ENCODE data around the gene THRSP.

DNA sequence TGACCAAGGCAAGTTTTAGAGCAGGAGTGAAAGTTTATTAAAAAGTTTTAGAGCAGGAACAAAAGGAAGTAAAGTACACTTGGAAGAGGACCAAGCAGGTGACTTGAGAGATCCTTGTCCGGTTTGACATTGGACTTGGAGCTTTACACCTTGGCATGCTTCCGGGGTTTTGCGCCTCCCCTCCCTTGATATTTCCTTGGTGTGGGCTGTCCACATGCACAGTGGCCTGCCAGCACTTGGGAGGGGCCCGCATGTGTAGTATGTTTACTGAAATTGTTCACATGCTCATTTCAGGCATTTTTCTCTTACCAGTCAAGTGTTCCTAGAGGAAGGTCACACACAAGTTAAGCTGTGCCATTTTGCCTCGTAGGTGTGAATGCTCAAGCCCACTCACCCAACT, 19.0 kb upstream of the THRSP start:
- TF ChIP-seq, protein P1, sequence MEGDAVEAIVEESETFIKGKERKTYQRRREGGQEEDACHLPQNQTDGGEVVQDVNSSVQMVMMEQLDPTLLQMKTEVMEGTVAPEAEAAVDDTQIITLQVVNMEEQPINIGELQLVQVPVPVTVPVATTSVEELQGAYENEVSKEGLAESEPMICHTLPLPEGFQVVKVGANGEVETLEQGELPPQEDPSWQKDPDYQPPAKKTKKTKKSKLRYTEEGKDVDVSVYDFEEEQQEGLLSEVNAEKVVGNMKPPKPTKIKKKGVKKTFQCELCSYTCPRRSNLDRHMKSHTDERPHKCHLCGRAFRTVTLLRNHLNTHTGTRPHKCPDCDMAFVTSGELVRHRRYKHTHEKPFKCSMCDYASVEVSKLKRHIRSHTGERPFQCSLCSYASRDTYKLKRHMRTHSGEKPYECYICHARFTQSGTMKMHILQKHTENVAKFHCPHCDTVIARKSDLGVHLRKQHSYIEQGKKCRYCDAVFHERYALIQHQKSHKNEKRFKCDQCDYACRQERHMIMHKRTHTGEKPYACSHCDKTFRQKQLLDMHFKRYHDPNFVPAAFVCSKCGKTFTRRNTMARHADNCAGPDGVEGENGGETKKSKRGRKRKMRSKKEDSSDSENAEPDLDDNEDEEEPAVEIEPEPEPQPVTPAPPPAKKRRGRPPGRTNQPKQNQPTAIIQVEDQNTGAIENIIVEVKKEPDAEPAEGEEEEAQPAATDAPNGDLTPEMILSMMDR (conservative IDR thresholded peaks at IDR 0.05): no peak
- no peak for TF ChIP-seq ZFX (IDR thresholded peaks at IDR 0.05)

Data from C4-2B (cell line).